NT2/D1 (cell line): ENCODE data around the gene GAL3ST3.

Experiments used
- SUZ12 ChIP-seq: IDR thresholded peaks from 2 replicates; pipeline ENCODE4 v1.6.1; 2011; ENCODE audit not compliant: insufficient read length, insufficient read depth; ENCODE audit errors: extremely low read depth
- YY1 ChIP-seq: IDR thresholded peaks from 2 replicates; pipeline ENCODE4 v1.6.1; 2011; ENCODE audit not compliant: insufficient read length, insufficient read depth
- ZNF274 ChIP-seq: IDR thresholded peaks from 2 replicates; pipeline ENCODE4 v1.6.1; 2011; ENCODE audit warnings: mild to moderate bottlenecking, low read depth, low read length

- TF ChIP-seq YY1, result no peak
- TF ChIP-seq ZNF274, result no peak
- TF ChIP-seq SUZ12, result no peak
These were observed 26.3 kb upstream of the GAL3ST3 start for GRCh38 chr11:66075273-66075672.
